GM23338 (cell line): ENCODE results near the gene CLCN6. TPM values are rescaled to one million over a fixed set of nuclear protein-coding genes. Genes with fewer than 3 reads are reported as not detected.

Source experiments
- ATAC-seq: fragments of 200-7000 bp; cut with Tn5 transposase; 3 replicates; pipeline ENCODE4 v1.9.1; 2020
- DNase-seq: peaks from one replicate; pipeline ENCODE4 v3.0.0-alpha.2; 2015; ENCODE audit warnings: low spot score
- H2AFZ ChIP-seq: fragments of 200-600 bp; sonication (generic); 2 replicates; pipeline ENCODE4 v1.8.0; 2016; ENCODE audit warnings: antibody characterized with exemption, mild to moderate bottlenecking, moderate library complexity
- H3F3A ChIP-seq: fragments of 200-600 bp; sonication (generic); replicated peaks from 2 replicates; pipeline ENCODE4 v1.8.0; 2017; ENCODE audit warnings: antibody characterized with exemption, mixed run types, low read depth
- H3K27ac ChIP-seq: fragments of 200-600 bp; sonication (generic); 2 replicates; pipeline ENCODE4 v1.6.1; 2016; ENCODE audit warnings: low read depth
- H3K27me3 ChIP-seq: fragments of 200-600 bp; sonication (generic); 2 replicates; pipeline ENCODE4 v1.8.0; 2016; ENCODE audit warnings: mild to moderate bottlenecking, mixed run types, moderate library complexity; ENCODE audit not compliant: insufficient read depth
- H3K36me3 ChIP-seq: fragments of 200-600 bp; sonication (generic); 2 replicates; pipeline ENCODE4 v1.8.0; 2016; ENCODE audit warnings: mild to moderate bottlenecking; ENCODE audit not compliant: insufficient read depth
- H3K4me1 ChIP-seq: fragments of 200-600 bp; sonication (generic); 2 replicates; pipeline ENCODE4 v1.8.0; 2016; ENCODE audit warnings: mild to moderate bottlenecking, moderate library complexity; ENCODE audit not compliant: insufficient read depth
- H3K4me2 ChIP-seq: fragments of 200-600 bp; sonication (generic); 2 replicates; pipeline ENCODE4 v1.7.1; 2017; ENCODE audit warnings: mixed run types
- H3K4me3 ChIP-seq: fragments of 200-600 bp; sonication (generic); 2 replicates; pipeline ENCODE4 v1.6.1; 2016; ENCODE audit warnings: mixed run types
- H3K79me2 ChIP-seq: fragments of 200-600 bp; sonication (generic); replicated peaks from 2 replicates; pipeline ENCODE4 v1.8.0; 2017; ENCODE audit warnings: mild to moderate bottlenecking; ENCODE audit not compliant: insufficient read depth
- H3K9me2 ChIP-seq: fragments of 200-600 bp; sonication (generic); 2 replicates; pipeline ENCODE4 v1.8.0; 2017; ENCODE audit not compliant: insufficient read depth
- H4K20me1 ChIP-seq: fragments of 200-600 bp; sonication (generic); replicated peaks from 2 replicates; pipeline ENCODE4 v1.8.0; 2017; ENCODE audit warnings: mild to moderate bottlenecking; ENCODE audit not compliant: insufficient read depth
- H3K27ac Mint-ChIP-seq: 2 replicates; pipeline ENCODE4 v1.8.0; 2020; ENCODE audit warnings: inconsistent platforms, mild to moderate bottlenecking, moderate library complexity, mixed read lengths
- H3K27me3 Mint-ChIP-seq: 3 replicates; pipeline ENCODE4 v1.8.0; 2022; ENCODE audit warnings: low read depth, mild to moderate bottlenecking, moderate library complexity, mixed read lengths, inconsistent platforms; ENCODE audit not compliant: insufficient read depth, poor library complexity
- H3K36me3 Mint-ChIP-seq: 3 replicates; pipeline ENCODE4 v1.8.0; 2021; ENCODE audit warnings: low read depth, mild to moderate bottlenecking, inconsistent platforms, moderate library complexity, mixed read lengths
- H3K4me1 Mint-ChIP-seq: 3 replicates; pipeline ENCODE4 v1.8.0; 2020; ENCODE audit warnings: mild to moderate bottlenecking, inconsistent platforms, mixed read lengths
- H3K4me3 Mint-ChIP-seq: 3 replicates; pipeline ENCODE4 v1.8.0; 2021; ENCODE audit warnings: moderate library complexity, mild to moderate bottlenecking, inconsistent platforms, mixed read lengths
- H3K9me3 Mint-ChIP-seq: 3 replicates; pipeline ENCODE4 v1.8.0; 2020; ENCODE audit warnings: moderate library complexity, mild to moderate bottlenecking, inconsistent platforms, mixed read lengths
- CTCF ChIP-seq, 2 experiments: fragments of 200-600 bp in 1 of 2; sonication (generic) in 1 of 2; conservative IDR thresholded peaks; 2 replicates each; pipeline versions ENCODE4 v1.5.1 to v1.6.1; 2016 to 2017; ENCODE audit warnings: antibody characterized with exemption in 2 of 2, low read depth in 2 of 2, mild to moderate bottlenecking in 2 of 2, moderate library complexity in 1 of 2
- ETS1 ChIP-seq: IDR thresholded peaks from 2 replicates; pipeline ENCODE4 v1.6.1; 2016; ENCODE audit warnings: antibody characterized with exemption
- EZH2phosphoT487 ChIP-seq: fragments of 200-600 bp; sonication (generic); IDR thresholded peaks from one replicate; pipeline ENCODE4 v1.8.1; 2018; ENCODE audit warnings: antibody characterized with exemption; ENCODE audit not compliant: unreplicated experiment
- NANOG ChIP-seq: IDR thresholded peaks from 2 replicates; pipeline ENCODE4 v1.6.1; 2016; ENCODE audit warnings: antibody characterized with exemption, borderline replicate concordance
- ZNF331 ChIP-seq: fragments of 250-450 bp; sonication (Bioruptor Pico); IDR thresholded peaks from 2 replicates; pipeline ENCODE4 v1.5.0; 2020; ENCODE audit warnings: low read depth, mild to moderate bottlenecking, moderate library complexity
- polyA plus RNA-seq: library from polyadenylated mRNA; unstranded; fragments of >200 nt; fragmentation: Nextera tagmentation; extraction: Ambion mirVana; gene quantifications from 2 replicates; pipeline ENCODE4 v1.2.1, GENCODE V29; 2016
- total RNA-seq: library from RNA; depleted of rRNA; stranded (reverse); fragments of >200 nt; shearing (Covaris generic); gene quantifications from 2 replicates; pipeline ENCODE4 v1.2.3, GENCODE V29; 2014
- TF ChIP-seq, protein P1 (sequence below): fragments of 250-450 bp; sonication (Bioruptor Pico); IDR thresholded peaks from 2 replicates; pipeline ENCODE4 v1.5.0; 2020; ENCODE audit warnings: mild to moderate bottlenecking, moderate library complexity

CLCN6 gene
- total and polyA plus RNA-seq, 2 experiments from 2014 or later, result 16.0 to 22.6 TPM

DNA sequence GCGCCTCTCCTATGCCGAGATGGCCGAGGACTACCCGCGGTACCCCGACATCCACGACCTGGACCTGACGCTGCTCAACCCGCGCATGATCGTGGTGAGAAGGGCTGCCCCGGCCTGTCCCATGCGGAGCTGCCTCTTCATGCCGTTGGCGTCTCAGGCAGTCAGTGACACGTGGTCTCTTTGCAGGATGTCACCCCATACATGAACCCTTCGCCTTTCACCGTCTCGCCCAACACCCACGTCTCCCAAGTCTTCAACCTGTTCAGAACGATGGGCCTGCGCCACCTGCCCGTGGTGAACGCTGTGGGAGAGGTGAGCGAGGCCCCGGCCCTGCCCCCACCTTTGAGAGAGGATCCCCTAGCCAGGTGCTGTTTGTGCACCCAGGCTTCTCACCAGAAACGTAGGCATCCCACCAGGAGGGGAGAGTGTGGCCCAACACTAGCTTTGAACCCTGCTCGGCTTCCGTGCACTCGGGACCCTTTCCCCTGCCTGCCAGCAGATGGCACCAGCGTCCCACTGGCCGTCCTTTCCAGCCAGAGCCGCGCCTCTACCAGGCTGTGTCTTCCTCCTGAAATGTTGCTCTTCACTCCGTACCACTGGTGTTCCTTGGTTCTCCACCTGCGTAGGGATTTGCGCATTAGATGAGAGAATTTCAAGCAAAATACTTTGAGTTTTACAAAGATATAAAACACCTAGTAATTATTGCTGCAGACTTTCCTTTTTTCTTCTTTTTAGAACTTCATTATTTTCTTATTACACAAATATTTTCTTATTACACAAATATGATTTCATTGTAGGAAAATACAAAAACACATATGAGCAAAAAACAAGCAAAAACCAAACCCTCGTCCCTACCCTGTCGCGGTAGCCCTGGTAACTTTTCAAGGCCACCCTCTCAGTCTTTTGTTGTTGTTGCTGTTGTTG lies 32.6 kb downstream of the CLCN6 start:
- Histone ChIP-seq H3K27ac (peak overlapping the region; percentile 55; the same call in 1 of the 2 replicates), H3K4me3 (no peak overlapping the region), H3K4me2 (no peak overlapping the region), H3K9me2 (no peaks in the 10 kb centered on the region), H4K20me1 (peaks cover 18% of the 10 kb centered on the region; the same call in 1 of the 2 replicates), H3K36me3 (peaks cover 65% of the 10 kb centered on the region), H3K79me2 (no peaks in the 10 kb centered on the region), H3K4me1 (no peaks in the 10 kb centered on the region), H3K27me3 (no peaks in the 10 kb centered on the region), H2AFZ (no peak overlapping the region), H3F3A (peaks cover 37% of the 10 kb centered on the region)
- Mint-ChIP-seq H3K9me3 (no peaks in the 10 kb centered on the region), H3K27me3 (peaks cover 11% of the 10 kb centered on the region), H3K27ac (peak overlapping the region; percentile 93), H3K36me3 (peaks cover 88% of the 10 kb centered on the region), H3K4me1 (no peaks in the 10 kb centered on the region; the same call in 2 of the 3 replicates), H3K4me3 (no peak overlapping the region; the same call in 2 of the 3 replicates)
- ATAC-seq (peak; percentile 98), DNase-seq (peak; percentile 80)
- TF ChIP-seq CTCF (conservative IDR thresholded peaks at IDR 0.05; ENCODE audit: low read depth in 2 of 2) (peak; percentile 98 to 100), EZH2phosphoT487 (no peak), ETS1 (no peak), ZNF331 (CRISPR knock-in tag) (no peak)

DNA sequence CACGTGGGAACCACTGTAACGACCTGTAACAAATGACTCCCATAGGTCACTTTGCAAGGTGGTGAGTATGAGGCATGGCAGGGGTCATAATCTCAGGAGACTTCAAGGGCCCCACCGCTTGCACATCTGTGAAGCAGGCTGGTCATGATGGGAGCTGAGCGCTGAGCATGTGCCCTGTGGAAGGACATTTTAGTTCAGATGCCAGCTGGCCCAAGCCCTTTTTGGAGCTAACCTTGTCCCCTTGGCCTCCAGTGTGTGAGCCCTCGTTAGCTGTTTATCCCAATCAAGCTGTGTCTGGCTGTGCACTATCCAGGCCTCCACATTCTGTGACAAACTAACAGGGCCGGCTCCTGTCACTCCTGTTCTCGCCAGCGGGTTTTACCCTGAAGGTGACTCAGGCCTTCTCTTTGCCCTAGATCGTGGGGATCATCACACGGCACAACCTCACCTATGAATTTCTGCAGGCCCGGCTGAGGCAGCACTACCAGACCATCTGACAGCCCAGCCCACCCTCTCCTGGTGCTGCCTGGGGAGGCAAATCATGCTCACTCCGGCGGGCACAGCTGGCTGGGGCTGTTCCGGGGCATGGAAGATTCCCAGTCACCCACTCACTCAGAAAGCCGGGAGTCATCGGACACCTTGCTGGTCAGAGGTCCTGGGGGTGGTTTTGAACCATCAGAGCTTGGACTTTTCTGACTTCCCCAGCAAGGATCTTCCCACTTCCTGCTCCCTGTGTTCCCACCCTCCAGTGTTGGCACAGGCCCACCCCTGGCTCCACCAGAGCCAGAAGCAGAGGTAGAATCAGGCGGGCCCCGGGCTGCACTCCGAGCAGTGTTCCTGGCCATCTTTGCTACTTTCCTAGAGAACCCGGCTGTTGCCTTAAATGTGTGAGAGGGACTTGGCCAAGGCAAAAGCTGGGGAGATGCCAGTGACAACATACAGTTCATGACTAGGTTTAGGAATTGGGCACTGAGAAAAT lies 34.0 kb downstream of the CLCN6 start:
- no peaks in the 10 kb centered on the region for H3K9me3 Mint-ChIP-seq
- Histone ChIP-seq H3K4me3 (no peak overlapping the region), H3K36me3 (peaks cover 60% of the 10 kb centered on the region), H3K9me2 (no peaks in the 10 kb centered on the region), H3K4me2 (no peak overlapping the region), H4K20me1 (peaks cover 9% of the 10 kb centered on the region; the same call in 1 of the 2 replicates), H3F3A (peaks cover 35% of the 10 kb centered on the region), H3K27me3 (no peaks in the 10 kb centered on the region), H2AFZ (no peak overlapping the region), H3K4me1 (no peaks in the 10 kb centered on the region), H3K27ac (no peak overlapping the region), H3K79me2 (no peaks in the 10 kb centered on the region)
- DNase-seq, result no peak
- H3K4me3 Mint-ChIP-seq, result no peak overlapping the region
- no peak for TF ChIP-seq ZNF331 (CRISPR knock-in tag)
- TF ChIP-seq EZH2phosphoT487, result no peak
- no peak for TF ChIP-seq NANOG
- TF ChIP-seq, protein P1, sequence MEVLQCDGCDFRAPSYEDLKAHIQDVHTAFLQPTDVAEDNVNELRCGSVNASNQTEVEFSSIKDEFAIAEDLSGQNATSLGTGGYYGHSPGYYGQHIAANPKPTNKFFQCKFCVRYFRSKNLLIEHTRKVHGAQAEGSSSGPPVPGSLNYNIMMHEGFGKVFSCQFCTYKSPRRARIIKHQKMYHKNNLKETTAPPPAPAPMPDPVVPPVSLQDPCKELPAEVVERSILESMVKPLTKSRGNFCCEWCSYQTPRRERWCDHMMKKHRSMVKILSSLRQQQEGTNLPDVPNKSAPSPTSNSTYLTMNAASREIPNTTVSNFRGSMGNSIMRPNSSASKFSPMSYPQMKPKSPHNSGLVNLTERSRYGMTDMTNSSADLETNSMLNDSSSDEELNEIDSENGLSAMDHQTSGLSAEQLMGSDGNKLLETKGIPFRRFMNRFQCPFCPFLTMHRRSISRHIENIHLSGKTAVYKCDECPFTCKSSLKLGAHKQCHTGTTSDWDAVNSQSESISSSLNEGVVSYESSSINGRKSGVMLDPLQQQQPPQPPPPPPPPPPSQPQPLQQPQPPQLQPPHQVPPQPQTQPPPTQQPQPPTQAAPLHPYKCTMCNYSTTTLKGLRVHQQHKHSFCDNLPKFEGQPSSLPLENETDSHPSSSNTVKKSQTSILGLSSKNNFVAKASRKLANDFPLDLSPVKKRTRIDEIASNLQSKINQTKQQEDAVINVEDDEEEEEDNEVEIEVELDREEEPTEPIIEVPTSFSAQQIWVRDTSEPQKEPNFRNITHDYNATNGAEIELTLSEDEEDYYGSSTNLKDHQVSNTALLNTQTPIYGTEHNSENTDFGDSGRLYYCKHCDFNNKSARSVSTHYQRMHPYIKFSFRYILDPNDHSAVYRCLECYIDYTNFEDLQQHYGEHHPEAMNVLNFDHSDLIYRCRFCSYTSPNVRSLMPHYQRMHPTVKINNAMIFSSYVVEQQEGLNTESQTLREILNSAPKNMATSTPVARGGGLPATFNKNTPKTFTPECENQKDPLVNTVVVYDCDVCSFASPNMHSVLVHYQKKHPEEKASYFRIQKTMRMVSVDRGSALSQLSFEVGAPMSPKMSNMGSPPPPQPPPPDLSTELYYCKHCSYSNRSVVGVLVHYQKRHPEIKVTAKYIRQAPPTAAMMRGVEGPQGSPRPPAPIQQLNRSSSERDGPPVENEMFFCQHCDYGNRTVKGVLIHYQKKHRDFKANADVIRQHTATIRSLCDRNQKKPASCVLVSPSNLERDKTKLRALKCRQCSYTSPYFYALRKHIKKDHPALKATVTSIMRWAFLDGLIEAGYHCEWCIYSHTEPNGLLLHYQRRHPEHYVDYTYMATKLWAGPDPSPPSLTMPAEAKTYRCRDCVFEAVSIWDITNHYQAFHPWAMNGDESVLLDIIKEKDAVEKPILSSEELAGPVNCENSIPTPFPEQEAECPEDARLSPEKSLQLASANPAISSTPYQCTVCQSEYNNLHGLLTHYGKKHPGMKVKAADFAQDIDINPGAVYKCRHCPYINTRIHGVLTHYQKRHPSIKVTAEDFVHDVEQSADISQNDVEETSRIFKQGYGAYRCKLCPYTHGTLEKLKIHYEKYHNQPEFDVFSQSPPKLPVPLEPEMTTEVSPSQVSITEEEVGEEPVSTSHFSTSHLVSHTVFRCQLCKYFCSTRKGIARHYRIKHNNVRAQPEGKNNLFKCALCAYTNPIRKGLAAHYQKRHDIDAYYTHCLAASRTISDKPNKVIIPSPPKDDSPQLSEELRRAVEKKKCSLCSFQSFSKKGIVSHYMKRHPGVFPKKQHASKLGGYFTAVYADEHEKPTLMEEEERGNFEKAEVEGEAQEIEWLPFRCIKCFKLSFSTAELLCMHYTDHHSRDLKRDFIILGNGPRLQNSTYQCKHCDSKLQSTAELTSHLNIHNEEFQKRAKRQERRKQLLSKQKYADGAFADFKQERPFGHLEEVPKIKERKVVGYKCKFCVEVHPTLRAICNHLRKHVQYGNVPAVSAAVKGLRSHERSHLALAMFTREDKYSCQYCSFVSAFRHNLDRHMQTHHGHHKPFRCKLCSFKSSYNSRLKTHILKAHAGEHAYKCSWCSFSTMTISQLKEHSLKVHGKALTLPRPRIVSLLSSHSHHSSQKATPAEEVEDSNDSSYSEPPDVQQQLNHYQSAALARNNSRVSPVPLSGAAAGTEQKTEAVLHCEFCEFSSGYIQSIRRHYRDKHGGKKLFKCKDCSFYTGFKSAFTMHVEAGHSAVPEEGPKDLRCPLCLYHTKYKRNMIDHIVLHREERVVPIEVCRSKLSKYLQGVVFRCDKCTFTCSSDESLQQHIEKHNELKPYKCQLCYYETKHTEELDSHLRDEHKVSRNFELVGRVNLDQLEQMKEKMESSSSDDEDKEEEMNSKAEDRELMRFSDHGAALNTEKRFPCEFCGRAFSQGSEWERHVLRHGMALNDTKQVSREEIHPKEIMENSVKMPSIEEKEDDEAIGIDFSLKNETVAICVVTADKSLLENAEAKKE (CRISPR knock-in tag), result no peak
- no peak for ATAC-seq
- H3K27me3 Mint-ChIP-seq, result peaks cover 11% of the 10 kb centered on the region
- H3K27ac Mint-ChIP-seq, result no peak overlapping the region; the same call in 1 of the 2 replicates
- H3K36me3 Mint-ChIP-seq, result peaks cover 81% of the 10 kb centered on the region
- H3K4me1 Mint-ChIP-seq, result no peaks in the 10 kb centered on the region; the same call in 2 of the 3 replicates
